Inflammatory macrophage treated with lipopolysaccharide for 1 hour (primary cell): ENCODE data around the gene CACNB4.
A peak's percentile ranks its signal among the peaks of the same experiment; 100 is the strongest.
"Not testable (repeated sequence)": the region's sequence is repeated elsewhere in the genome, so short reads cannot be mapped to it uniquely, and the experiment has no call there.

Experiments used
- DNase-seq, 2 donors: peaks; one replicate each; pipeline ENCODE4 v3.0.0-alpha.2; 2020 to 2022

The CACNB4 gene

DNA sequence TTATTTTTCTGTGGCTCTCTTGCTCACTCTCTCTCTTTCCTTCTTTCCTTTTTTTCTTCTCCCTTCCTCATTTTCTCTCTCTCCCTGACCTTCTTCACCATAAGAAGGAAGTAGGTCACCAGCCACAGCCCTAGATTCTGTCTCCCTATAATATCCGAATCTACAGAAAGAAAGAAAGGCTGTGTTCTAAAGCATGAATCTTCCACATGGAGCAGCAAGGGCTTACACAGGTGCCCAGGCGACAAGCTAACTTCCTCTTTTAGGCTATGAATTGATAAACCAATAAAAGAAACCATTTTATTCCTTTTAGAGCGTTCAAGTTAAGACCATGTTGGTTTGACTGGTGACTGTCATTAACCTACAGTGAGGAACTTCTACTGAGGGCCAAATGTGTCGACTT lies 49.3 kb downstream of the CACNB4 start:
- no peak for DNase-seq

DNA sequence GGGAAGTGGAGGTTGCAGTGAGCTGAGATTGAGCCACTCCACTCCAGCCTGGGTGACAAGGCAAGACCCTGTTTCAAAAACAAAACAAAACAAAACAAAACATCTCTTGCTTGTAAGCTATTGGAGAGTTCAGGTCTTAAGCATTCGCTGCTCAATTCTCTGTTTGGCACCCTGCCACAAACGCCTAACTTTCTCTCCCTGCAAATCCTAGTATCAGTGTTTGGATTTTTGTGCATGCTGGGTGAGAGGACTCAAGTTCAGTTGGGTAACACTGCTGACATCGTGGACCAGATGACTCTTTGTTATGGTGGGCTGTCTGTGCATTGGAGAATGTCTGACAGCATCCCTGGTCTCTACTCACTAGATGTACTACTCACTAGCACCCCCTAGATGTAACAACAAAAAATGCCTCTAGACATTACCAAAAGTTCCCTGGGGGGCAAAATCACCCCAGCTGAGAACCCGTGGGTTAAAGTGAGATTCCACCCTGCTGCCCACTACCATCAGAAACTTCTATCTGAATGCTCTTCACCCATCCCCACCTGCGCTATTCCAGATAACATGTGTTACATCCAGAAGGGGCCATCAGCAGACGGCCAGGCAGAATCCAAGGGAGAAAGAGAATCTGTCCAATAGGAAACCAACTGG lies 50.9 kb downstream of the CACNB4 start:
- no peak for DNase-seq

DNA sequence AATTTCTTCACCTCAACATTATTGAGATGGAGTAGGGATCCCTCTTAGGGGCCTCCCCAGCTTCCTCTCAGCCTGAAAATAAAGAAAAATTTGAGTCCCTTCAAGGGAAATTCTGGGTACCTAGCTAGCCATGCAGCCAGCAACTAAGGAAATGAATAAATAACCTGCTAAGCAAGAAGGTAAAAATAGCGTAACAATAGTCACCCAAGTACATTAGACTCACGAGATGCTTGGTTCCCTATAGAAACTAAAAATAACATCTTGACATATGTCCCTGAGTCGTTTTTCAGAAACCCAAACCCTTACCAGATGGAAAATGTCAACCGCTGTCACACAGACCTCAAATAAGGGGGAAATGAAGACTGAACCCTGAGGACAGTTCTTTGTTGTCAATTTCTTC lies 51.9 kb downstream of the CACNB4 start:
- DNase-seq: no peak

DNA sequence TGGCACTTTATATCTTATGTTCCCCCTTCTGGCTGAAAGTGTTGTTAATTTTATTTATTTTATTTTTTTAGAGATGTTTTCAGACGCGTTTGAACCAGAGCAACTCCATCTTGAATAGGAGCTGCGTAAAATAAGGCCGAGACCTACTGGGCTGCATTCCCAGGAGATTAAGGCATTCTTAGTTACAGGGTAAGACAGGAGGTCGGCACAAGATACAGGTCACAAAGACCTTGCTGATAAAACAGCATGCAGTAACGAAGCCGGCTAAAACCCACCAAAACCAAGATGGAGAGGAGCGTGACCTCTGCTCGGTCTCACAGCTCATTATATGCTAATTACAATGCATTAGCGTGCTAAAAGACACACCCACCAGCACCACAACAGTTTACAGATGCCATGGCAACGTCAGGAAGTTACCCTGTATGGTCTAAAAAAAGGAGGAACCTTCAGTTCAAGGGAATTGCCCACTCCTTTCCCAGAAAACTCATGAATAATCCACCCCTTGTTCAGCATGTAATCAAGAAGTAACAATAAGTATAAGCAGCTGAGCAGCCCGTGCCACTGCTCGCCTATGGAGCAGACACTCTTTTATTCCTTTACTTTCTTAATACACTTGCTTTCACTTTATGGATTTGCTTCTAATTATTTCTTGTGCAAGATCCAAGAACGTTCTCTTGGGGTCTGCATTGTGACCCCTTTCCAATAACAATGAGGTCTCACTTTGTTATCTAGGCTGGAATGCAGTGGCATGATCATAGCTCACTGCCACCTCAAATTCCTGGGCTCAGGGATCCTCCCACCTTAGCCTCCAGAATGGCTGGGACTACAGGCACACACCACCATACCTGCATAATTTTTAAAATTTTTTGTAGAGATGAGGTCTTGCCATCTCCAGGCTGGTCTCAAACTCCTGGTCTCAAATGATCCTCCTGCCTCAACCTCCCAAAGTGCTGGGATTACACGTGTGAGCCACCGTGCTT lies 55.9 kb downstream of the CACNB4 start:
- peak; percentile 94 to 95 for DNase-seq

DNA sequence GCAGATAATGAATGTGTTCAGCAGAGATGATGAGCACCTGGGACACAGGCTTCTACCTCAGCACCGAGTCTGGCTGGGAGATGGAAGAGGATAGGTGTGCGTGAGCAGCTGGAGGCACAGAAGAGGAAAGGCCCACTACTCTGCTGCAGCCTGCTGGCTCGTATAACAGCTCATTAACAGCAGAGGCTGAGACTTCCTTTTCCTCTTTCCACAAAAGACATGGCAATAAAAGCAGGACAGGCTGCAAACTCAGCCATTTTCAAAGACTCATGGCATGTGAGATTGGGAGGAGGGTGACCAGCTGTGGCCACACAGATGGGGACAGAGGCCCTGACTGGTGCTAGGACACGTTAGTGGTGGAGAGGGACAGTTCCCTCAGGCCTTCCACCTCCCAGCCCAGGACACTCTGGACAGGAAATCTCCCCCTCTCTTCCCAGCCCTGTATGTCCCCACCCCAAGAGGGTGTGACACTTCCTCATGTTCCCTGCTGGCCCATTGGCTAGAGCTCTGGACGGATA lies 60.3 kb downstream of the CACNB4 start:
- peak; percentile 53 to 72 for DNase-seq

DNA sequence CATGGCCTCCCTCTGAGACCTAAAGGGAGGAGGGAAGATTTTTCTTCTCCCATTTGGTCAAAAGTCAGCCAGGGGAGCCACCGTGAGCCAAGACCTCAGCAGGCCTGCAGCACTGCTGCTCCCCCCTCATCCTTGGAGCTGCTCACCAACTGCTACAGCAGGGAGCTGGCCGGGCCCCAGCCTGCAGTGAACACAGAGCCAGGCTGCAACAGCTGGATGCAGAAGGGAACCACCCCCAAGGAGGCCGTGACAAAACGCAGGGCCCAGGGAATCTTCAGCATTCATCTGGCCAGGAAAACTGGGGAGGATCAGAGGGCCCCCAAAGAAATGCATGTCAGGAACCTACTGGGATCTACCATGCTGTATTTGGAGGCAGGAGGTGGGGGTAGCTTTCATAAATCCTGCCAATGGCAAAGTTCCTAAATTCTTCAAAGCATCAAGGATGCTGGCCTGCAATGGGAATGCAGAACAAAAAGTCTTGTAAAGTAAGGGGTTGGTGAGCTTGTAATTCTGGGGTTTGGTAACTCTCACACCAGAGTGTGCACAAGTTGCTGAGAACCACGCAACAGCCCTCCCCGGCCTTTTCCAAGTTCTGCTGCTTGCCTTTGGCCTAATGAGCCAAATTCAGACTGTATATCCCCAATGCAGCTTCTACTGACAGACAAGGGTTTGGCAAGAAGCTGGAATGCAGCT lies 61.0 kb downstream of the CACNB4 start:
- no peak for DNase-seq

DNA sequence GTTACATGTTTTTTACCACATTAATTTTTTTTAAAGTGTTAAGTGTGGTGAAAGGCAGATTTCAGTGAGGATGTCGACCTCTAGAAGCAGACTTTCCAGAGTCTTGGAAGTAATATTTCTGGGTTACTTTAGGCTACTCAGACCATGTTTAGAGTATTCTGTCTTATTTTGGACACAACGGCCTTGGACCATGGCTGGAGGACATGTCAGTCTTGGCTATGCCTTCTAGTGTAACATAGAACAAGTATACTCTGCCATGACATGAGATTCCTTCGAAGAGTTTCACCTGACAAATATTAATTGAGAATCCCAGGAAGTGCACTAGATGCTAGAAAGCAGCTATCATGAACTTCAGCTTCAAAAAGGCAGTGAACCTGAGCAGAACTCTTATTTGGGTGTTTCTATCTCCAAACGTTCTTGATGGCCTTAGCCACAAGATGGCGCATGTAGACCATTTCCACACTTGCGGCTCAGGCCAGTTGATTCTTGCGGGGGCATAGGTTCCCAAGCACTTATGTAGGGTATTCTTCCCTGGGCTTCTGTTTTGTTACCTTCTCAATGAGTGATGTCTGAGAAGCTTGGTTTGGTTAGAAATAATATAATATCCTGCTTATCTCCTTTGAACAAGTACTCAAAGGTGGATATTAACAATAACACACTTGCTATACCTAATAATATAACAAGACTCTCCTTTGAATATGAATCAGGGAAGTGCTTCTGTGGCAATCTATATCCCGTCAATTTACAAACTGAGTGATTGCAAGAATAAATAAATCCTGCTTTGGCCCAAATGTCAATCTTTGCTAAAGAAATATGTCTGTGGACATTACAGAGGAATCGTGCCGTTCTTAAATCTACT lies 62.0 kb downstream of the CACNB4 start:
- peak; percentile 59 to 87 for DNase-seq

DNA sequence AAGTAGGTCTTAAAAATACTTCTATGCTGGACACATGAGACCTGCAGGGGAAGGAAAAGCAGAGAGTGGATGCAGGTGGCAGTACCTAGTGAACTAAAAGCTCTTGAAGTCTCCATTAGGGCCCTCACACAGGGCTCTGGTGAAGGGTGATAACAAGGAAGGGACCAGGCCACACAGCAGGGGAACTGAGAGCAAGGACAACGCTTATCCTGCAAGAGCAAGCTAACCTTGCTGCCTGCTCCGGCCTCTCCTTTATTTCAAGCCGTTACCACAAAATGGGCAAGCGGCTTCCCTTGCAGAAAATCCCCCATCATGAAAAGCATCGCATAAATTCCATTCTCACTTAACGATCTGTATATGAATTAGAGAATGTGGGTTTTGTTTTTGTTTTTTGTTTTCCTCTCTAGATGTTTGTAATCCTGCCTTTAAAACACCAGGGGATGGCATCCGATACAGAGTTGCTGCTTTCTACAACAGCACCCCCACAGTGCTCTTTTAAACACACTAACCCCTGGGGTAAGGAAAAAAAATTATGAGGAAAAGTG lies 64.5 kb downstream of the CACNB4 start:
- no peak for DNase-seq

DNA sequence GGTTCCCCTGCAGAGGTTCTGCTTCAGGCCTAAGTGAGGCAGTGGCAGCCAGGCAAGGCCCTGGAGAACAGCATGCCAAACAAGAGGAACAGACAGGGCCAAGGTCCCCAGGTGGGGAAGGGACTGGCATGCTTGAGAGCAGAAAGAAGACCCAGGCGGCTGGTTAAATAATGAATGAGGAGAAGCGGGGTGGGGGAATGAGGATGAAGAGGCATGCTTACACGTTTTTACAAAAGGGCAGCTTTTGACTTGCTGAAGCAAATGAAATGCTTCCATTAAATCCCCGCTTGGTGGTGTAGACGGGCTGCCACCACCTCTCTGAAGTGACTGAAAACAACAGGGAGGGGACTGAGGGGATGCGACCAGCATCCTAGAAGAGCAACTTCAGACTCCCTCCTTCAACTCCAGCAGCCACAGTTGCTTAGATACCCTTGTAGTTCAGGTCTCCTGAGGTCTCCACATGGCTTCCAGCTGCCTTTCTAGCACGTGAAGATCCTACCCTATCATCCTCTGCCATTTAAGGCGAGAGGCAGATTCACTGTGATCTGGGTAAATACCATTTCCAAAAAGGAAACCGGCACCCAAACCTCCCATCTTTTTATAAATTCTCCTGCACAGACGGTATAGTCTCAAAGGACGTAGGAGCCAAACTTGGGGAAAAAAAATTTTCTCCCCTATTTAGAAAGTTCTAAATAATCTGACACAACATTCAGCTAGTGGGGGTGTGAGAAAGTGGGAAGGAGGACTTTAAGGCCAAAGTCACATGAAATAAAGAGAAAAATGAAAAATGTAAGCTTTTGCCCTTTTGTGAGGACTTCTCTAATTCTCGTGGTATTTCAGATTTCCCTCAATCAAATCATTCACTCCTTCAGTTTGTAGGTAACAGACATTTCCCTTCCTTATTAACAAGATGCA lies 65.6 kb downstream of the CACNB4 start:
- peak in 1 of 2 donors; percentile 63 for DNase-seq

DNA sequence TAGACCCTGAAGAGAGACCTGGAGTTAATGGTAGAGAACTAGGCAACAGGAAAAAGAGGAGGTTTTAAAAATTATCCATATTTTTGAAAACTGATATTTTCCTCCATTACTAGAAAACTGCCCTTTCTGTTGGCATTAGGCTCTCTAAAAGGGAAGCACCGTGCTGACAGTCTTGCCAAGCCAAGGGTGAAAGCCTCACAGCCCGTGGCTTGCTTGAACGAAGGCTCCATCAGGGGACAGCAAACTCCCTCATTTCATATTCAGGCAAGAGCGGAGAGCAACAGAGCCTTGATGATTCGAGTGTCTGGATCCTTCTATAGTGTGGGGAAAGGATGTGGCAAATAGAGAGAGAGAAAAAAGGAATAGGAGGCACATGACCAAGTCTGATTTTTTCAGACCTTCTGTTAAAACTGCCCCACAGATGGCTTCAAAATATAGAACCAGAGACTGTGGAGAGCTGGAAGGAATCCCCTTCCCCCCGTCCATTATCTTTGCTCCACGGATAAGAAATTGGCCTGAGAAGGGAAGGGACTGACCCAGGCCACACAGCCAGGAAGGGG lies 67.0 kb downstream of the CACNB4 start:
- no peak for DNase-seq

DNA sequence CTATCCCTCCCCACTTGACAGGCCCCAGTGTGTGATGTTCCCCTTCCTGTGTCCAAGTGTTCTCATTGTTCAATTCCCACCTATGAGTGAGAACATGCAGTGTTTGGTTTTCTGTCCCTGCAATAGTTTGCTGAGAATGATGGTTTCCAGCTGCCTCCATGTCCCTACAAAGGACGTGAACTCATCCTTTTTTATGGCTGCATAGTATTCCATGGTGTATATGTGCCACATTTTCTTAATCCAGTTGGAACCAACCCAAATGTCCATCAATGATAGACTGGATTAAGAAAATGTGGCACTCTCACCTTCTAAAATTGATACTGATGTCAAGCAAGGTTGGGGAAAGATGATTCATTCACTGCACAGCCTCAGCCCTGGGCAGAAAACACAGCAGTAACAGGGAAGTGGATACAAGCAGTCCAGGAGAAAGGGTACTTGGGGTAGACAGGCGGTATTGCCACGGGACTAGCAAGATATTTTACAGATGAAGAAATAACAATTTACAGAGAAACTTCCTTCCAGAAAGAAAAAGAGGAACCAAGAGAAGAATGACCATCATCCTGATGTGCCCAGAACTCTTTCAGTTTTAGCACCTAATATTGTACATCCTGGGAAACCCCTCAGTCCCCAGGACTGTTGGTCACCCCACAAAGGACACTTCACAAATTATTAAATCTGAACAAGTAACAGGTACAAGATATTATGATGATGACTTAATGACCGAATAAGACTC lies 68.1 kb downstream of the CACNB4 start:
- peak; percentile 83 to 92 for DNase-seq

DNA sequence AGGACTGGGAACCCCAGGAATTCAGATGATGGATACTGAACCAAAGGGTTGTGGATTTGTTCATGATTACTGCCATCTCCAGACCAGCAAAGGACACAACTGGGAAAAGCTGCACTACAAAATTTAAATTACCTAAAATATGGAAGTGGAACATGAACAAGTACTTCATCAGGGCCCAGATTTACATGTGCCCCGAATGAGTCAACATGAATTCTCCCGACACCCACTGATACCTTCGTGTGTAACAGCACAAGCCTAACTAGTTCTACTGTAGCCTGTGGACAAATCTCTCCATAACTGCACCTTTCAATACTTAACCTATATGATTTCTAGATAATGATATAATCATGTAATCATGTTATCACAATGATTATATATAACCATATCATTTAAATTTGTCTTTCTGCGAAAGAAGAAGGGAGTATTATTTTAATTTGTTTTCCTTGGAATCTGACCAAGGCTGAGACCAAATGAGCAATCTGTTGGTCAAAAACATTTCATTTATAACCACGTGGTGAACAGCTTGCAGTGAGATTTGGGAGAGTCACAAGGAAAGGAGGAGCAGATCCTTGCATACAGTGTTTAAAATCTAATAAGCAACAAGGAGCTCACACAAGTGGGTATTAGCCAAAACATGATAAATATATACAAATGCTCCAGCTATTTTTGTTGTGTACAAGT lies 70.5 kb downstream of the CACNB4 start:
- DNase-seq: peak; percentile 64 to 73

DNA sequence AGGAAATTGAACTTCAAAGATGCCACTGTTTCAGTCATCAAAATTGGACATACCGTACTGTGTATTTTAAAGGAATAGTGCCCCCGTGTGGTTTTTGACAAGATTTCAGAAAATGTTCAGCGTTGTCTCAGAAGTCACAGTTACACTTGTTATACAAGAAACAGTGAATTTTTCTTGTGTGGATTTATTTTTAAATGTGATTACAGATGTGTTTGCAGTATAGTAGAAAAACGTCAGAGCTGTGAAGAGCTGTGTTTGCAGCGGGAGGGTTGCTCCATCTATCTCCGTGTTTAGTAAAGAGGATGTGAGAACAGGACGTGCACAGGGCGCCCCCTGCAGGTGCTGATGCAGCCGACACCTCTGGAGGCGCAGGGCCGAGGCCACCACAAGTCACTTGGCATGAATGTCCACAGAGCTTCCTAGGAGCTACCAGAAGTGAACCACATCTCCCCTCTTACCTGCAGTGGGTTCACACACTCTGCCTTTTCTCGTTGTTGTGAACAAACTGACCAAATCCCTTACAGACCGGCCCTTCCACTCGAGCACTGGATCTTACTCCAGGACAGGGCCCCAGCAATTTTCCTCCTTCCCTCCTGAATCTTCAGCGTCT lies 73.1 kb downstream of the CACNB4 start:
- peak; percentile 68 to 95 for DNase-seq

DNA sequence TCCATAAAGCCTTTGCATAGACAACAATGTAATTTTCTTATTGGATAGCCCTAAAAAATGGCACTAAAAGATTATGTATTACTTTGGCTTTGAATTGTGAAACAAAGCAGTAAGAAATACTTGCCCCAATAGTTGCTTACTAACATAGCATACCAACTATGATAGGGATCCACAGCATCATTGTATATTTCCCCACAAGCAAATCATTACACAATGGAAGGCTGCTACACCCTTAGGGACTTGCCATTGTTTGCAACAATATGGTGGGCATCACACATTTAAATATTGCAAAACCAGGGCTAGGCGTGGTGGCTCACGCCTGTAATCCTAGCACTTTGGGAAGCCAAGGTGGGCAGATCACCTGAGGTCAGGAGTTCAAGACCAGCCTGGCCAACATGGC lies 74.4 kb downstream of the CACNB4 start:
- DNase-seq: peak; percentile 51 to 73

DNA sequence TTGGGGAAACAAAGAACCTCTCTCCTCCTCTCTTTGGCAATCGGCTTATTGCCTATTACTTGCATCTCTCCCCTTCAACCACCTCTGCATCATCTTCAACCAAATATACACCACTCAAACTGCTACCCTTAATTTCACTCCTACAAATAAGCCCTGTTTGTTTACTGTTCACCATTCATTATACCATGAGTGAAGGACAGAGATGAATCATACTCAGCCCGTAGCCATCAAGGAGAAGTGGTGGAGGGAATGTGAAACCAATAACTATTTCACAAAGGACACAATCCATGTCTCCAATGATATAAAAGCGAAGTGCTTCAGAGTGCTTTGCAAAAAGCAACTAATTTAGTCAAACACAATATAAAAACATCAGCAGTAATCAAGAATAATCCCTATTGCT lies 76.8 kb downstream of the CACNB4 start:
- peak in 1 of 2 donors; percentile 21 for DNase-seq

DNA sequence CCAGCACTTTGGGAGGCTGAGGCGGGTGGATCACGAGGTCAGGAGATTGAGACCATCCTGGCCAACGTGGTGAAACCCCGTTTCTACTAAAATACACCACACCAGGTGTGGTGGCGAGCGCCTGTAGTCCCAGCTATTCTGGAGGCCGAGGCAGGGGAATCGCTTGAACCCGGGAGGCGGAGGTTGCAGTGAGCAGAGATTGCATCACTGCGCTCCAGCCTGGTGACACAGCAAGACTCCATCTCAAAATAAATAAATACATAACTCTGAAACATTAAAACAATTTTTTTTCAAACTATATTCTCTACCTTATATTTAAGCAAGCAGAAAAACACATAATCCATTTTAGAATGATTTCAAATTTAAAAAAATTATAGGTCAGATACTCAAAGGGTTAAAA lies 77.8 kb downstream of the CACNB4 start:
- DNase-seq: not testable (repeated sequence)

DNA sequence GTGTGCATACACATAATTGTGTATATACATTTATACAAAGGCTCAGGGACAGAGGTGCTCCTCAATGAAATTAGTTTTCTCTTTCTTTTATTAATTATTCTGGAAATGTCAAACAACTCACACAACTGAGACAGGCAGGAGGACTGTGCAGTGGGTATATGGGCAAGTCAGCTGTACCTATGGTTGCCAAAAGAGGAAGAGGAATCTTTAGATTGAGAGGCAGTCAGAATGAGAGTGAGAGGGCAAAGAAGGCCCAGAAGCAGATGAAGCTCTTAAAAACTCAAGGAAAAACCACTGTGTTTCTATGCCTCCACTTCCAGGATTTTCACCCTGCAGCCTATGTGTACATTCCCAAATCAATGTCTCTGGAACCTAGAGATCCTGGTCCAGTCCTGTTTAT lies 79.1 kb downstream of the CACNB4 start:
- no peak for DNase-seq
